HEK293 (cell line): ENCODE results near the gene LMBR1.

ENCODE experiments used
- CTCF ChIP-seq: fragments of 450-650 bp; formaldehyde crosslinking; IDR thresholded peaks from 2 replicates; pipeline ENCODE4 v1.5.1; 2016; ENCODE audit warnings: missing biosample characterization, missing genetic modification characterization
- MYNN ChIP-seq: fragments of 450-650 bp; formaldehyde crosslinking; IDR thresholded peaks from 2 replicates; pipeline ENCODE4 v1.5.1; 2016; ENCODE audit warnings: missing biosample characterization, missing genetic modification characterization, borderline replicate concordance
- YY1 ChIP-seq: fragments of 450-650 bp; formaldehyde crosslinking; IDR thresholded peaks from 2 replicates; pipeline ENCODE4 v1.5.1; 2018; ENCODE audit warnings: missing biosample characterization, missing genetic modification characterization
- ZBTB21 ChIP-seq: fragments of 450-650 bp; formaldehyde crosslinking; IDR thresholded peaks from 2 replicates; pipeline ENCODE4 v1.5.1; 2017; ENCODE audit warnings: missing biosample characterization, missing genetic modification characterization
- ZBTB7A ChIP-seq: fragments of 450-650 bp; formaldehyde crosslinking; IDR thresholded peaks from 2 replicates; pipeline ENCODE4 v1.5.1; 2016; ENCODE audit warnings: low read depth, missing biosample characterization, missing genetic modification characterization
- ZNF157 ChIP-seq: fragments of 450-650 bp; formaldehyde crosslinking; IDR thresholded peaks from 2 replicates; pipeline ENCODE4 v1.5.1; 2016; ENCODE audit warnings: missing biosample characterization, missing genetic modification characterization
- ZNF24 ChIP-seq: fragments of 450-650 bp; formaldehyde crosslinking; IDR thresholded peaks from 2 replicates; pipeline ENCODE4 v1.5.1; 2016; ENCODE audit warnings: missing biosample characterization, missing genetic modification characterization
- ZNF624 ChIP-seq: fragments of 450-650 bp; formaldehyde crosslinking; IDR thresholded peaks from 2 replicates; pipeline ENCODE4 v1.5.1; 2017; ENCODE audit warnings: missing biosample characterization, missing genetic modification characterization
- ZNF639 ChIP-seq: fragments of 450-650 bp; formaldehyde crosslinking; IDR thresholded peaks from 2 replicates; pipeline ENCODE4 v1.5.1; 2016; ENCODE audit warnings: missing biosample characterization, missing genetic modification characterization
- TF ChIP-seq, protein P1 (sequence below): sonication (generic); formaldehyde crosslinking; IDR thresholded peaks from 2 replicates; pipeline ENCODE4 v1.8.1; 2022; ENCODE audit warnings: mild to moderate bottlenecking, moderate library complexity, missing genetic modification reagents

- TF ChIP-seq, protein P1, sequence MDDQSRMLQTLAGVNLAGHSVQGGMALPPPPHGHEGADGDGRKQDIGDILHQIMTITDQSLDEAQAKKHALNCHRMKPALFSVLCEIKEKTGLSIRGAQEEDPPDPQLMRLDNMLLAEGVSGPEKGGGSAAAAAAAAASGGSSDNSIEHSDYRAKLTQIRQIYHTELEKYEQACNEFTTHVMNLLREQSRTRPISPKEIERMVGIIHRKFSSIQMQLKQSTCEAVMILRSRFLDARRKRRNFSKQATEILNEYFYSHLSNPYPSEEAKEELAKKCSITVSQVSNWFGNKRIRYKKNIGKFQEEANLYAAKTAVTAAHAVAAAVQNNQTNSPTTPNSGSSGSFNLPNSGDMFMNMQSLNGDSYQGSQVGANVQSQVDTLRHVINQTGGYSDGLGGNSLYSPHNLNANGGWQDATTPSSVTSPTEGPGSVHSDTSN (CRISPR knock-in tag): no peak
- TF ChIP-seq CTCF (no peak), ZBTB7A (tag by site-specific recombination) (0 out of 2 replicates have a peak, but pooled peaks have one; percentile 6), ZNF639 (tag by site-specific recombination) (no peak), ZNF24 (tag by site-specific recombination) (no peak), ZNF157 (no peak), ZNF624 (tag by site-specific recombination) (no peak), YY1 (tag by site-specific recombination) (no peak; the same call in 1 of the 2 replicates), ZBTB21 (tag by site-specific recombination) (0 out of 2 replicates have a peak, but pooled peaks have one; percentile 21), MYNN (tag by site-specific recombination) (no peak)
Measured at GRCh38 chr7:156640949-156641485, 252.0 kb downstream of the LMBR1 start.
